AG09319 (cell line): ENCODE data around the gene SCYL2.
A peak's percentile ranks its signal among the peaks of the same experiment; 100 is the strongest.

Experiments used
- DNase-seq: peaks from one replicate; pipeline ENCODE4 v3.0.0-alpha.2; 2010; ENCODE audit warnings: low read depth; ENCODE audit errors: extremely low read depth
- CTCF ChIP-seq: IDR thresholded peaks from 2 replicates; pipeline ENCODE4 v1.5.1; 2011; ENCODE audit warnings: low read depth, mild to moderate bottlenecking, inconsistent platforms, low read length, moderate library complexity

Gene SCYL2

GRCh38 chr12:100368066-100368465 lies 101.1 kb downstream of the SCYL2 start:
- TF ChIP-seq CTCF: no peak
- no peak for DNase-seq

DNA sequence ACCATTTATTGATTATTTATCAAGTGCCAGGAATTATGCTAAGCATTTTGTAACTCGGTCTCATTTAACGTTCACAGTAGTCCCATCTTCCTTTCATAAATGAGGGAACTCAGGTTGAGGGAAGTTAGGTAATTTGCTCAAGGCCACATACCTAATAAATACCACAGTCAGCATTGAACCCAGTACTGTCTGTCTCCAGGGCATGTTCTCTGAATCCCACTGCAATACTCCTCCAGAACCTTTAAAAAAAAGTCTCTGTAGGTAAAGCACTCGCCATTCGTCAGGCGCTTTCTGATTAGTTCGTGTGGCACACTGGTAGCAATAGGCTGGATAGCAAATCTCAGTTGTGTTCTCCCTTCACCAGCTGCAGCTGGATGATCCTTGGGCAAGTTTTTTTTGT lies 104.2 kb downstream of the SCYL2 start:
- TF ChIP-seq CTCF: no peak
- DNase-seq: no peak

GRCh38 chr12:100372853-100373640 lies 106.1 kb downstream of the SCYL2 start:
- no peak for TF ChIP-seq CTCF
- DNase-seq: no peak

- peak; percentile 4 for DNase-seq
- no peak; the same call in 1 of the 2 replicates for TF ChIP-seq CTCF
These were observed 108.2 kb downstream of the SCYL2 start for GRCh38 chr12:100375038-100375735.

- no peak for TF ChIP-seq CTCF
- no peak for DNase-seq
These were observed 109.2 kb downstream of the SCYL2 start for GRCh38 chr12:100376161-100376560.

DNA sequence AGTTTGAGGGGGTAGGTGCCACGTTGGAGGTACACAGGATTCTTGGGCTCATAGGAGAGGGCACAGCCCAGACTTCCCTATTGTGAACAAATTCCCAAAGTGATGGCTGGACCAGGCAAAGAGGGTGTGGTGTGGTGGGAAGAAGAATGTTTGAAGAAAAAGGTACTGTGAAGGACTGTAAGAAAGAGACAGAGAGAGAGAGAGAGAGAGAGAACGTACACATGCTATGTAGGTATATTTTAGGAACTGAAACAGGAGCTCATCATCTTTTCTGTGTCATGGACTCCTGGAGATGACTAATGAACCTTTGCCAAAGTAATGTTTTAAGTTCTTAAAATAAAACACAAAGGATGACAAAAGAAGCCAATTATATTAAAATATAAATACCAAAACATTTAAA lies 114.4 kb downstream of the SCYL2 start:
- no peak for DNase-seq
- no peak for TF ChIP-seq CTCF

GRCh38 chr12:100382338-100382737 lies 115.4 kb downstream of the SCYL2 start:
- no peak for DNase-seq

More at GRCh38 chr12:100382338-100382737, 115.4 kb downstream of the SCYL2 start:
- TF ChIP-seq CTCF: no peak
